ENCODE data around the gene ZNF892. TPM values are rescaled to one million over a fixed set of nuclear protein-coding genes. Genes with fewer than 3 reads are reported as not detected.

The ZNF892 gene
- 2.3 and 4.7 TPM in 2 replicates for total RNA-seq (ENCODE audit: low replicate concordance)

DNA sequence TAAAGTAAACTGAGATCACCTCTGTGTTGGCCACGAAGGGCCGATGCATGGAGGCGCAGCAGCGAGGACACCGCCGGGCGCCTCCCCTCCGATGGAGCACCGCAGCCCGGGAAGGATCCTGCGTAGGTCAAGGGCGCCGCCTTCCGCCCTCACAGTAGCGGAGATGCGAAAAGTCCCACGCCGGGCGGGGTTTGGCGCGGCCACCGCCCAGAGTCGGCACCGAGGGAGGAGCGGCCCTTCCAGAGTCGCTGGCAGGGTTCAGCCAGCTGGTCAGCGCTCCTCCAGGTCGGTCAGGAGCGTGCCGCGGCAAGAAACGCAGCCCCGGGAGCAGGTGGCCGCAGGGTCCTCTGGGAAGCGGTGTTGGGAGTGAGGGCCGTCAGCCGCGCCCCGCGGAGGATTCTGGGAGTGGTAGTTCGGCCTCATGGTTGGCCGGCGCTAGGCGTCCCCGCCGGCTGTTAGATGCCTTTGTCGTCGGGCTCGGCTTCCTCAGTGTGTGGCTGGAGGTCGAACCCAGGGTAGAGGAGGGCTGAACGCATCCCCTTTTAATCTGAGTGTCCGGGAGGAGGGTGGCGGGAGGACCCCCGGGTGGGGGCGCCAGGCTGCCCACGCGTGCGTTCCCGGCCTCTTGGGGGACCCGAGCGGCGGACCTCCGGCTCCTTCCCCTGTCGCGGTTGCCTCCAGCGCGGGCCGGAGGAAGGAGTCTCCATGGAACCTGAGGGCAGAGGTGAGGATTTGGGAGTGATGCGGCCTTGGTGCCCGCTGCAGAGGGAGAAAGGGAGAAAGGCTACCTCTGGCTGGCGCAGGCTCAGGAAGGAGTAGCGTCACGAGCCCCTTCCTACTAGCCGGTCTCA is at the start of gene ZNF892:
Gene ZNF892 (plus strand): TSS at position 411 of the 851 bp plus-strand sequence. CDS start 295 bp downstream, at position 706.

GRCh38 chr2:95159690-95160449 is 47.5 kb upstream of the ZNF892 start, which contains the start of gene ZNF514:
Gene ZNF514, minus strand, starts transcription at chr2:95159848. Its CDS starts 6,595 bp downstream, at chr2:95153253.

GRCh38 chr2:95165371-95166064 is 41.8 kb upstream of the ZNF892 start, which contains the start of gene ZNF2:
Gene ZNF2, plus strand, starts transcription at chr2:95165809. Its CDS starts 10,418 bp downstream, at chr2:95176227.

Other genes starting within 250 kb of the ZNF892 start
- gene MAL, start 181.8 kb upstream of the ZNF892 start, total RNA-seq (ENCODE audit: low replicate concordance): not detected in 2 replicates
- 46.9 and 88.3 TPM in 2 replicates for gene MRPS5, start 85.7 kb upstream of the ZNF892 start, total RNA-seq (ENCODE audit: low replicate concordance)
- 7.9 and 9.1 TPM in 2 replicates for gene ZNF514, start 47.7 kb upstream of the ZNF892 start, total RNA-seq (ENCODE audit: low replicate concordance)
- gene ZNF2, start 41.7 kb upstream of the ZNF892 start, total RNA-seq (ENCODE audit: low replicate concordance): 7.6 and 7.9 TPM in 2 replicates
- gene PROM2, start 66.9 kb downstream of the ZNF892 start, total RNA-seq (ENCODE audit: low replicate concordance): 0.15 and 1.4 TPM in 2 replicates
- 0.53 and 2.9 TPM in 2 replicates for gene KCNIP3, start 89.8 kb downstream of the ZNF892 start, total RNA-seq (ENCODE audit: low replicate concordance)
- gene FAHD2A, start 195.2 kb downstream of the ZNF892 start, total RNA-seq (ENCODE audit: low replicate concordance): 22.7 and 31.6 TPM in 2 replicates